HUES48 (cell line): Measurements from ENCODE around the gene IKZF3.
"Not testable (repeated sequence)": the region's sequence is repeated elsewhere in the genome, so short reads cannot be mapped to it uniquely, and the experiment has no call there.

Source experiments
- H3K27ac ChIP-seq: one replicate; pipeline ENCODE4 v1.7.0; 2013; ENCODE audit warnings: low read depth, low read length, inconsistent platforms
- H3K27me3 ChIP-seq: 2 replicates; pipeline ENCODE4 v1.6.1; 2013; ENCODE audit warnings: mild to moderate bottlenecking, low read length; ENCODE audit not compliant: control insufficient read depth, insufficient read depth
- H3K36me3 ChIP-seq: 2 replicates; pipeline ENCODE4 v1.6.1; 2013; ENCODE audit warnings: low read length; ENCODE audit not compliant: control insufficient read depth, insufficient read depth
- H3K4me1 ChIP-seq: 2 replicates; pipeline ENCODE4 v1.6.1; 2013; ENCODE audit warnings: mild to moderate bottlenecking, low read length; ENCODE audit not compliant: control insufficient read depth, insufficient read depth
- H3K4me3 ChIP-seq: 2 replicates; pipeline ENCODE4 v1.5.1; 2013; ENCODE audit warnings: mild to moderate bottlenecking, low read depth, low read length
- H3K9ac ChIP-seq: 2 replicates; pipeline ENCODE4 v1.6.1; 2013; ENCODE audit warnings: mild to moderate bottlenecking, low read depth, low read length, moderate library complexity
- H3K9me3 ChIP-seq: 2 replicates; pipeline ENCODE4 v1.6.1; 2013; ENCODE audit warnings: low read length; ENCODE audit not compliant: control insufficient read depth, insufficient read depth

IKZF3 gene

DNA sequence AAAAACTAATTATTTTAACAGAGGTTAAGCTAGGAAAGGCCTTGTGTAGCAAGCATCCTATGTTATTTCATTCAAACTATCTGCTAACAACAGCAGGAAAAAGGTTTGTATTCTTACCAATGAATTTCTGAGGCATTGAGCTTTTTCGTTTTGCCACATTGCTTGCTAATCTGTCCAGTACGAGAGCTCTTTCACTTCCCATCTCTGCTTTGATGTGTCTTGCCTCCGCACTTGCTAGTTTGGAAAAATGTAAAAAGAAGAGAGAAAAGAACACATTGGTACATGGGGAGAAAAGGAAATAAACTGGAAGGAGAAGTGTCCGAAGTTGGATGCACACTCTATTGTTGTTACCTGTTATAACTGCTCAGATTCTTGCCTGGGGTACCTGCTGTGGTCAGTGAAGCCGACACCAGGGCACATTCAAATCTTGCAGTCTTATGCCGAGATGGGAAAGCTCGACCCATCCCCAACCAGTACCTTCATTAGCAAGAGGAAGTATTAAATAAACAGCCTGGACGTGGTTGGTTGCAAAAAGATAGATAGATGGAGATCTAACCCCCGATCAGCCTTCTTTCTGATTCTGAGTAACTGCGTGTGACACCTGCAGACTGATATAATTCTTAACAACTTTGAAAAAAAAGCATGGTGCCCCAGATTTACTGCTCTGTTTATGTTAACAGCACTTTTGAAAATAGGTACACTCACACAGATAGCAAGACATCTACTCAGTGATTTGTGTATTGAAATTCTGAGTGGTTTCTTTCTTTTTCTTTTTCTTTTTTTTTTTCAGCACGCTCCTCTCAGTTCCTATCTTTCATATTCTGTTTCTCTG lies 86.4 kb downstream of the IKZF3 start:
- H3K4me1 ChIP-seq: 0 out of 2 replicates have a peak, but pooled peaks cover 2% of the 10 kb centered on the region
- no peak overlapping the region for H3K27ac ChIP-seq

DNA sequence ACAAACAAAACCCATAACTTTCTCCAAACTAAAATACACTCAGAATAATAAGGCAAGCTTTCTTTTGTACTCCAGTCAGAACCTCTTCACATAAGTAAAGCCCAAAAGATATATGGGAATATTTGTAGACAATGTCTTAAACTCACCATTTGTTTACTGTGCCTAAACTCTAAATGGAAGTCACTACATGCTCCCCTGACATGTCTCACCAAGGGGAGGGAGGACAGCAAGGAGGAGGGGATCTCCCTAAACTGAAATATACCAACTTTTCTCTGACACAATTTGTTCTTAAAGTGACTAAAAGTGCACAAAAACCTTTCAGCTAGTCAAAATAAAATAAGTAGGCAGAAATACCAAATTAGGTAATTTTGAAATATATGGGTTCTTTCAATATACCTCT lies 87.9 kb downstream of the IKZF3 start:
- Histone ChIP-seq H3K9me3 (no peaks in the 10 kb centered on the region), H3K4me3 (no peak overlapping the region), H3K27ac (no peak overlapping the region), H3K36me3 (no peaks in the 10 kb centered on the region), H3K9ac (no peak overlapping the region), H3K4me1 (no peaks in the 10 kb centered on the region), H3K27me3 (no peaks in the 10 kb centered on the region)

More for the DNA sequence above, 86.4 kb downstream of the IKZF3 start:
- Histone ChIP-seq H3K9me3 (no peaks in the 10 kb centered on the region), H3K9ac (no peak overlapping the region), H3K4me3 (no peak overlapping the region), H3K36me3 (no peaks in the 10 kb centered on the region), H3K27me3 (no peaks in the 10 kb centered on the region; the same call in 1 of the 2 replicates)

GRCh38 chr17:39775031-39775430 lies 89.1 kb downstream of the IKZF3 start:
- no peak overlapping the region for H3K9ac ChIP-seq
- no peaks in the 10 kb centered on the region for H3K9me3 ChIP-seq
- no peak overlapping the region for H3K27ac ChIP-seq
- H3K4me1 ChIP-seq: no peaks in the 10 kb centered on the region
- no peaks in the 10 kb centered on the region for H3K27me3 ChIP-seq
- H3K36me3 ChIP-seq: no peaks in the 10 kb centered on the region
- H3K4me3 ChIP-seq: no peak overlapping the region

DNA sequence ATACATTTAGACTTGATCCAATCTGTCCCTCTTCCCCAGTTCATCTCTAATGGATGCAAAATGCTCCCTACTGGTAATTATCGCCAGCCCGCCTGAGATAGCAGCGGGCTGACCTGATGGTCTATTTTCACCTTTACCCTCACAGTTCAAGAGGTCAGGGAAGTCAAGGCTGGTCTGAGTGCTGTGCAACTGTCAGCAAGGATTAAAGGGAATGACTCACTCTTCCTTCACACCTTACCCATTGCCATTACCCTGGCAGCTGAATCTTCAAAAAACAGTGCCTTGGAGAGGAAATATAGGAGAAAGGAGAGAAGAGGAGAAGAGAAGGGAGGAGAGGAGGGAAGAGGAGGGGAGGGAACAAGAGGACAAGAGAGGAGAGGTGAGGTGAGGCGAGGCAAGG lies 90.1 kb downstream of the IKZF3 start:
- Histone ChIP-seq H3K4me3 (no peak overlapping the region), H3K36me3 (no peaks in the 10 kb centered on the region), H3K4me1 (no peaks in the 10 kb centered on the region), H3K9ac (no peak overlapping the region), H3K9me3 (no peaks in the 10 kb centered on the region), H3K27me3 (no peaks in the 10 kb centered on the region), H3K27ac (no peak overlapping the region)

DNA sequence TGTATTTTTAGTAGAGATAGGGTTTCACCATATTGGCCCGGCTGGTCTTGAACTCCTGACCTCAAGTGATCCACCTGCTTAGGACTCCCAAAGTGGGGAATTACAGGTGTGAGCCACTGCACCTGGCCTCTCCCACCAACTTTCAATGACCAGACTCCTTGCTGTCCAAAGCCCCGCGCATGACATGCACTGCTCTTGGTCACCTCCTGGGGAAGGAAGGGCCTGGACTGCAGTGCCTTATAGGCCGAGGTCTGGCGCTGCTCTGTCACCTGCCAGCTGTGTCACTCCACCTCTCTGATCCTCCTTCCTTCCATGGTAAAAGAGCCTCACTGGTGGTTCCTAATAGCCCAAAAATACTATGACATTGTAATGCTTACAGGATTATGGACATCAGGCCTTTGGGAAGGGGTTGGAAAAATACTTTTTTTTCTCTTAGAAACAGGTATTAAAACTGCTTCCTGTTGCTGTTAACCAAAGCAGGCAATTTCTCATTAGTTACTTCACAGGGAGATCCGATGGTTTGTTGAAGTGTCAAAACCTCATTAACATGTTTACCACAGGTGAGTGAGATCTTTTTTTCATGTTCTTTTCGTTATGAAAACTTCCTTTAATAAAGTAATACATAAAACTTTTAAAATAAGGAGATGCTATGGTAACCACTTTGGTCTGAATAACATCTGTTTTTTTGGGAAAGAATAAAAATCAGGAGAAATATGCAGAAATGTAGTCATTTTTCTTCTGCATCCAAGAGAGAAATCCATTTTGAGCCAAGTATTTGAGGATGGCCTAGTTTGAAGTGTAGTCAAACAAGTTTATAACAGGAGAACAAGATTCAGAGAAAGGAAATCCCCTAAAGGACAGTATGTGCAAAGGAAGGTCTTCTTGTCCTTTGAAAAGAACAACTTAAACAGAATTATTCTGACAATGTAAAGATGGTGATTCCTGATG lies 90.9 kb downstream of the IKZF3 start:
- Histone ChIP-seq H3K9me3 (no peaks in the 10 kb centered on the region), H3K4me3 (no peak overlapping the region), H3K27ac (no peak overlapping the region), H3K9ac (no peak overlapping the region), H3K4me1 (no peaks in the 10 kb centered on the region), H3K27me3 (no peaks in the 10 kb centered on the region), H3K36me3 (no peaks in the 10 kb centered on the region)

DNA sequence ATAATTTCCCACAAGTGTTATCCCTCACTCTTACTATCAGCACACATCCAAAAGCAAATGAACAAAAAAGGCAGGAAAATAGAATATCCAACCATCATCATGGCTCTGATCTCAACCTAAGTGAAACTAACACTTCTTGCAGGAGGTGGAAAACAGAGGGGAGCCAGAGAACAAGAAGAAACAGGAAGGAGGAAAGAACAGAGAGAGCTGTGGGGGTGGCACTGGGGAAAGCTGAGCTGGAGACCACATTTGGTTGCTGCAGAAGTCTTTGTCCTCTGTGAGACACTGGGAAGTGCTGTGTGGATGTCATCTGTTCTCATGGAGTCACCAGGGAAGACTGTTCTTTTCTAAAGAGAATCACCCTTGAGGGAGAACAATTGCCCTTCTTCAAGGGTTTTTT lies 91.7 kb downstream of the IKZF3 start:
- Histone ChIP-seq H3K9me3 (no peaks in the 10 kb centered on the region), H3K4me1 (no peaks in the 10 kb centered on the region), H3K27me3 (no peaks in the 10 kb centered on the region), H3K36me3 (no peaks in the 10 kb centered on the region), H3K27ac (no peak overlapping the region), H3K4me3 (no peak overlapping the region), H3K9ac (no peak overlapping the region)

DNA sequence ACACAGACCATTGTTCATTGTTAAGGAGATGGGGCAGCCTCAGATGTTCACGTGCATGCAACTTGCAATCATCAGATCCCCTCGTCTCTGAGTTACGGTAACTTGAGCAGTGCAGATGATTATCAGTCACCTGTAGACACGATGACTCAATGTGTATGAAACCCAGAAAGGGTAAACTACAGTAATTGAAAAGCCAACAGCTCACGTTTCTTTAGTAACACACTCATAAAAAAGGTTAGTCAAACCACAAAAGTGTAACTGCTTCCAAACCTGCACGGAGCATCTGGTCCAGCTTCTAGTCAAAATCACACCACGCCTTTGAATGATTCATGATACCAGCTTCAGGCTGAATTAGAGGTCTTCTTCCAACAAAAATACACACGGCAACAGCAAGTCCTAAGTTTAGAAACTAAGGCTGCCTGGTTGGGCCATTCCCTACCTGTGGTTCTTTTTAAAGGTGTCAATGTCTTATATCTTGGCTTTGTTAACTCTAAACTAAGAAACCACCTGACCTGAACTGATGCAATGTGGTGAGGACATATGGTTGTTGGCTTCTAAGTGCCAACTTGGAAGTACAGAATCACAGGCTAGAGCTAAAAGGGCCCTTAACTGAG lies 94.0 kb downstream of the IKZF3 start:
- no peaks in the 10 kb centered on the region for H3K9me3 ChIP-seq
- no peaks in the 10 kb centered on the region for H3K27me3 ChIP-seq
- H3K4me1 ChIP-seq: no peaks in the 10 kb centered on the region
- no peak overlapping the region for H3K4me3 ChIP-seq
- no peak overlapping the region for H3K27ac ChIP-seq
- H3K9ac ChIP-seq: no peak overlapping the region
- H3K36me3 ChIP-seq: no peaks in the 10 kb centered on the region

GRCh38 chr17:39767147-39767546 lies 97.0 kb downstream of the IKZF3 start:
- Histone ChIP-seq H3K36me3 (no peaks in the 10 kb centered on the region), H3K9ac (no peak overlapping the region), H3K4me3 (no peak overlapping the region), H3K27ac (no peak overlapping the region), H3K27me3 (no peaks in the 10 kb centered on the region), H3K4me1 (no peaks in the 10 kb centered on the region), H3K9me3 (no peaks in the 10 kb centered on the region)

GRCh38 chr17:39765766-39766165 lies 98.3 kb downstream of the IKZF3 start:
- no peak overlapping the region for H3K9ac ChIP-seq
- no peaks in the 10 kb centered on the region for H3K9me3 ChIP-seq
- H3K4me1 ChIP-seq: no peaks in the 10 kb centered on the region
- H3K27ac ChIP-seq: no peak overlapping the region
- H3K27me3 ChIP-seq: no peaks in the 10 kb centered on the region
- H3K4me3 ChIP-seq: no peak overlapping the region
- H3K36me3 ChIP-seq: no peaks in the 10 kb centered on the region

DNA sequence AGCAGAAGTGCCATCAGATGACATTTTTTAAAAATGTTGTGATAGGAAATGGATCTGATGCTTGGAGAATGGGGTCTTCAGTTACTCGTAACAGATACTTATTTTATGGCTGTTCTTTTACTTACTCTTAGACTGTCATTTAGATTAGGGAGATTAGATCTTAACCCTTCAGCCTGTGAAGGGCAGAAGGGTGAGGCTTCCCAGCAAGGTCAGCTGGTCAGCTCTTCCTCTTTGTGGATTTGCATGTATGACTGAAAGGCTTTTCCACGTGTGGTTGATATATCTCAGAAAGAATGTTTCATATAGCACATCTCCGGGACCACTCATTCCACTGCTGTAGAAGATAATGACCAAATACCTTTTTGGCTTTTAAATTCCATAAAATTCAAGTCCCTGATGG lies 98.9 kb downstream of the IKZF3 start:
- no peaks in the 10 kb centered on the region for H3K27me3 ChIP-seq
- H3K9ac ChIP-seq: no peak overlapping the region
- no peak overlapping the region for H3K27ac ChIP-seq
- no peaks in the 10 kb centered on the region for H3K36me3 ChIP-seq
- no peaks in the 10 kb centered on the region for H3K9me3 ChIP-seq
- H3K4me1 ChIP-seq: no peaks in the 10 kb centered on the region
- no peak overlapping the region for H3K4me3 ChIP-seq

DNA sequence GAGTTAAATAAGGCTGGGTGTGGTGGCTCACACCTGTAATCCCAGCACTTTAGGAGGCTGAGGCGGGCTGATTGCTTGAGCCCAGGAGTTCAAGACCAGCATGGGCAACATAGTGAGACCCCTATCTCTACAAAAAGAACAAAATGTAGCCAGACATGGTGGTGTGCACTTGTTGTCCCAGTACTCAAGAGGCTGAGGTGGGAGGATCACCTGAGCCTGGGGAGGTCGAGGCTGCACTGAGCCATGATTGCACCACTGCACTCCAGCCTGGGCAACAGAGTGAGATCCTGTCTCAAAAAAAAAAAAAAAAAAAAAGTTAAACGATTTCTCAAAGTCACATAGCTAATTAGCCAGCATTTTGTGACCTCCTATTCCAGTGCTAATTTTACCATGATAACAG lies 99.9 kb downstream of the IKZF3 start:
- H3K9me3 ChIP-seq, H3K4me3 ChIP-seq, H3K27me3 ChIP-seq, H3K9ac ChIP-seq, H3K36me3 ChIP-seq, H3K4me1 ChIP-seq, H3K27ac ChIP-seq: not testable (repeated sequence)
